ENCODE measurements around the gene PRR11. TPM values are rescaled to one million over a fixed set of nuclear protein-coding genes. Genes with fewer than 3 reads are reported as not detected.
"Not testable (repeated sequence)": the region's sequence is repeated elsewhere in the genome, so short reads cannot be mapped to it uniquely, and the experiment has no call there.

The PRR11 gene
- total RNA-seq, 1 experiment from 2014 or later, result 77.2 TPM

DNA sequence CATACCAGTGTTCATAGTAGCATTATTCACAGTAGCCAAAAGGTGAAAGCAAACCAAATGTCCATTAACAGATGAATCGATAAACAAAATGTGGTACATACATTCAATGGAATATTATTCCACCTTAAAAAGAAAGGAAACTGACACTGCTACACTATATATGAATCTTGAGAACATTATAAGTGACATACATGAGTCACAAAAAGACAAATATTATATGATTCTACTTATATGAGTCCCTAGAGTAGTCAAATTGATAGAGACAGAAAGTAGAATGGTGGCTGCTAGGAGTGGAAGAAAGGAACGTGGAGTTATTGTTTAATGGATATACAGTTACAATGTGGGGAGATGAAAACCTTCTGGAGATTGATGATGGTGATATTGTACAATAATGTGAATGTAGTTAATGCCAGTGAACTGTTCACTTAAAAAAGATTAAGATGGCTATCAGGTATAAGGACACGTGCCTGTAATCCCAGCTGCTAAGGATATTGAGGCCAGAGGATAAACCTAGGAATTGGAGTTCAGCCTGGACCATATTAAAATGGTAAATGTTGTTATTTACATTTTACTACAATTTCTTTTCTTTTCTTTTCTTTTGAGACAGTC, 28.6 kb upstream of the PRR11 start:
- CTCF ChIA-PET, result no interaction called here
- H3K79me2 ChIP-seq (ENCODE audit: low read length), result peaks cover 11% of the 10 kb centered on the region; the same call in 1 of the 2 replicates
- H3K9ac ChIP-seq (ENCODE audit: low read length), result no peak overlapping the region
- H3K9me2 ChIP-seq (replicated peaks; ENCODE audit: low read length), result no peaks in the 10 kb centered on the region
- POLR2A ChIA-PET (ENCODE audit: unreplicated experiment), result no interaction called here
- TF ChIP-seq EZH2 (IDR thresholded peaks at IDR 0.05; ENCODE audit: low read length, unreplicated experiment) (no peak), EZH2phosphoT487 (IDR thresholded peaks at IDR 0.05; ENCODE audit: borderline replicate concordance, low read length) (no peak), CTCF (conservative IDR thresholded peaks at IDR 0.05; ENCODE audit: low read depth, low read length) (no peak)
- H2AFZ ChIP-seq (ENCODE audit: low read length), result no peak overlapping the region
- no peaks in the 10 kb centered on the region for H4K20me1 ChIP-seq (ENCODE audit: low read length)
- H3K27me3 ChIP-seq (ENCODE audit: low read length), result no peaks in the 10 kb centered on the region
- H3K27ac ChIP-seq (ENCODE audit: low read length), result no peak overlapping the region
- no peaks in the 10 kb centered on the region for H3F3A ChIP-seq (ENCODE audit: low read length, unreplicated experiment)
- no peaks in the 10 kb centered on the region for H3K9me3 ChIP-seq (ENCODE audit: low read length)
- intact Hi-C loops (cut with micrococcal nuclease), result no loop called here
- no TSS peak for BruUV-seq (replicated peaks)
- no peaks in the 10 kb centered on the region for H3K4me1 ChIP-seq (ENCODE audit: insufficient read depth, low read length)
- peaks cover 18% of the 10 kb centered on the region for H3K36me3 ChIP-seq (ENCODE audit: low read depth, low read length)
- peak; percentile 67 for ATAC-seq
- H3K4me2 ChIP-seq (ENCODE audit: low read length), result no peak overlapping the region
- no peak overlapping the region for H3K4me3 ChIP-seq (ENCODE audit: low read length)
- no peak for DNase-seq

- ATAC-seq (no peak), DNase-seq (no peak)
- Histone ChIP-seq H3K79me2 (ENCODE audit: low read length) (peaks cover 40% of the 10 kb centered on the region), H3K9me3 (ENCODE audit: low read length) (no peaks in the 10 kb centered on the region), H3K4me1 (ENCODE audit: insufficient read depth, low read length) (no peaks in the 10 kb centered on the region), H3K4me2 (ENCODE audit: low read length) (no peak overlapping the region), H3K27me3 (ENCODE audit: low read length) (no peaks in the 10 kb centered on the region), H3K9me2 (replicated peaks; ENCODE audit: low read length) (no peaks in the 10 kb centered on the region), H3K36me3 (ENCODE audit: low read depth, low read length) (peaks cover 11% of the 10 kb centered on the region; the same call in 1 of the 2 replicates), H3K4me3 (ENCODE audit: low read length) (no peak overlapping the region), H3K9ac (ENCODE audit: low read length) (no peak overlapping the region), H3F3A (ENCODE audit: low read length, unreplicated experiment) (no peaks in the 10 kb centered on the region), H4K20me1 (ENCODE audit: low read length) (no peaks in the 10 kb centered on the region), H2AFZ (ENCODE audit: low read length) (no peak overlapping the region), H3K27ac (ENCODE audit: low read length) (no peak overlapping the region)
- POLR2A ChIA-PET (ENCODE audit: unreplicated experiment), result no interaction called here
- intact Hi-C loops (cut with micrococcal nuclease), result no loop called here
- TF ChIP-seq EZH2phosphoT487 (IDR thresholded peaks at IDR 0.05; ENCODE audit: borderline replicate concordance, low read length) (no peak), CTCF (conservative IDR thresholded peaks at IDR 0.05; ENCODE audit: low read depth, low read length) (no peak), EZH2 (IDR thresholded peaks at IDR 0.05; ENCODE audit: low read length, unreplicated experiment) (no peak)
- no TSS peak for BruUV-seq (replicated peaks)
- CTCF ChIA-PET, result no interaction called here
Measured at GRCh38 chr17:59129814-59130213, 25.7 kb upstream of the PRR11 start.

DNA sequence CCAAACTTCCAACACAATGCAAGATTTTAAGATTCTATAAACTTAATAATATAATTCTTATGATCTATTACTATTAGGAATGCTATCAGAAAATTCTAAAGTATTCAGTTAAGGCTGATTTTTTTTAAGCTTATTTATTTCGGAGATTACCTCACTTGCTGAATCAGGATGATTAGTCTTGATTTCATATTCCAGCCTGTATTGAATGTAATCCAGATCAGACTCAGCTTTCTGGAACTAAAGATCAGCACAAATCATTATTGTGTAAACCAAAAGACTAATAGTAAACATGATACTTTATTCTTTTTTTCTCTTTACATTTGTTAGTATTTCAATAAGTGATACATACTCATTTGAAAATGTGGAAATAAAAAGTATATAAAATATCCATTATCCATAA, 24.4 kb upstream of the PRR11 start:
- CTCF ChIA-PET, result no interaction called here
- Histone ChIP-seq H4K20me1 (ENCODE audit: low read length) (no peaks in the 10 kb centered on the region), H3K79me2 (ENCODE audit: low read length) (peaks cover 51% of the 10 kb centered on the region), H3K27me3 (ENCODE audit: low read length) (no peaks in the 10 kb centered on the region), H3K9me3 (ENCODE audit: low read length) (no peaks in the 10 kb centered on the region), H3K9ac (ENCODE audit: low read length) (no peak overlapping the region), H3K4me2 (ENCODE audit: low read length) (no peak overlapping the region), H3K4me3 (ENCODE audit: low read length) (no peak overlapping the region), H3K27ac (ENCODE audit: low read length) (no peak overlapping the region), H3K9me2 (replicated peaks; ENCODE audit: low read length) (no peaks in the 10 kb centered on the region), H2AFZ (ENCODE audit: low read length) (no peak overlapping the region), H3K36me3 (ENCODE audit: low read depth, low read length) (peaks cover 10% of the 10 kb centered on the region; the same call in 1 of the 2 replicates), H3K4me1 (ENCODE audit: insufficient read depth, low read length) (no peaks in the 10 kb centered on the region), H3F3A (ENCODE audit: low read length, unreplicated experiment) (no peaks in the 10 kb centered on the region)
- BruUV-seq (replicated peaks), result no TSS peak
- intact Hi-C loops (cut with micrococcal nuclease), result no loop called here
- POLR2A ChIA-PET (ENCODE audit: unreplicated experiment), result no interaction called here
- TF ChIP-seq EZH2phosphoT487 (IDR thresholded peaks at IDR 0.05; ENCODE audit: borderline replicate concordance, low read length) (no peak), EZH2 (IDR thresholded peaks at IDR 0.05; ENCODE audit: low read length, unreplicated experiment) (no peak), CTCF (conservative IDR thresholded peaks at IDR 0.05; ENCODE audit: low read depth, low read length) (no peak)
- no peak for DNase-seq
- ATAC-seq, result no peak

GRCh38 chr17:59138339-59138738, 17.2 kb upstream of the PRR11 start:
- H3F3A ChIP-seq (ENCODE audit: low read length, unreplicated experiment); H3K27me3 ChIP-seq (ENCODE audit: low read length); H3K9me3 ChIP-seq (ENCODE audit: low read length); BruUV-seq (replicated peaks); H3K9ac ChIP-seq (ENCODE audit: low read length); H3K36me3 ChIP-seq (ENCODE audit: low read depth, low read length); H3K4me2 ChIP-seq (ENCODE audit: low read length); H3K27ac ChIP-seq (ENCODE audit: low read length); H3K4me3 ChIP-seq (ENCODE audit: low read length); intact Hi-C loops (cut with micrococcal nuclease); H4K20me1 ChIP-seq (ENCODE audit: low read length); H2AFZ ChIP-seq (ENCODE audit: low read length); H3K4me1 ChIP-seq (ENCODE audit: insufficient read depth, low read length); POLR2A ChIA-PET (ENCODE audit: unreplicated experiment); H3K9me2 ChIP-seq (replicated peaks; ENCODE audit: low read length); CTCF ChIA-PET; DNase-seq; ATAC-seq: not testable (repeated sequence)
- H3K79me2 ChIP-seq (ENCODE audit: low read length), result peaks cover 91% of the 10 kb centered on the region

Measured in PC-3 (cell line).